SK-N-MC (cell line): ENCODE results near the gene BYSL.

Experiments used
- DNase-seq: peaks from one replicate; pipeline ENCODE4 v3.0.0-alpha.2; 2011; ENCODE audit warnings: low read depth, low spot score
- H3K27ac ChIP-seq: fragments of 200-600 bp; sonication (generic); 2 replicates; pipeline ENCODE4 v1.5.1; 2016; ENCODE audit warnings: mixed run types
- H3K36me3 ChIP-seq: fragments of 200-600 bp; sonication (generic); 2 replicates; pipeline ENCODE4 v1.6.1; 2017; ENCODE audit warnings: antibody characterized with exemption, low read length, mixed read lengths; ENCODE audit not compliant: insufficient read depth
- H3K4me3 ChIP-seq: fragments of 200-600 bp; sonication (generic); 2 replicates; pipeline ENCODE4 v1.5.1; 2016
- H3K9ac ChIP-seq: fragments of 200-600 bp; sonication (generic); 2 replicates; pipeline ENCODE4 v1.8.0; 2017; ENCODE audit warnings: mixed run types, mixed read lengths; ENCODE audit not compliant: insufficient read length
- H3K9me3 ChIP-seq: fragments of 200-600 bp; sonication (generic); 2 replicates; pipeline ENCODE4 v1.6.1; 2017; ENCODE audit warnings: low read depth, mild to moderate bottlenecking, antibody characterized with exemption, low read length, moderate library complexity, mixed read lengths
- EZH2 ChIP-seq: fragments of 200-600 bp; sonication (generic); IDR thresholded peaks from one replicate; pipeline ENCODE4 v1.6.1; 2017; ENCODE audit warnings: antibody characterized with exemption
- FOXP2 ChIP-seq: optimal IDR thresholded peaks from 2 replicates; pipeline ENCODE3; 2011; ENCODE audit warnings: mild to moderate bottlenecking, moderate library complexity; ENCODE audit not compliant: insufficient read depth; ENCODE audit errors: extremely low read length, control extremely low read depth
- POLR2AphosphoS5 ChIP-seq: IDR thresholded peaks from 2 replicates; pipeline ENCODE4 v1.6.1; 2012; ENCODE audit warnings: mild to moderate bottlenecking, low read depth, low read length, borderline replicate concordance

BYSL gene

GRCh38 chr6:41974281-41974825 lies 53.1 kb downstream of the BYSL start:
- Histone ChIP-seq H3K9ac (no peak overlapping the region), H3K4me3 (no peak overlapping the region), H3K27ac (no peak overlapping the region), H3K36me3 (no peaks in the 10 kb centered on the region), H3K9me3 (no peaks in the 10 kb centered on the region)
- TF ChIP-seq EZH2 (no peak), FOXP2 (no peak), POLR2AphosphoS5 (no peak)
- DNase-seq = no peak

GRCh38 chr6:41975276-41975675 lies 54.0 kb downstream of the BYSL start:
- Histone ChIP-seq H3K36me3 (no peaks in the 10 kb centered on the region), H3K4me3 (no peak overlapping the region), H3K27ac (no peak overlapping the region), H3K9ac (no peak overlapping the region), H3K9me3 (no peaks in the 10 kb centered on the region)
- no peak for DNase-seq
- no peak for TF ChIP-seq EZH2
- TF ChIP-seq POLR2AphosphoS5 = no peak
- no peak for TF ChIP-seq FOXP2

- H3K9me3 ChIP-seq = no peaks in the 10 kb centered on the region
- no peak for TF ChIP-seq POLR2AphosphoS5
- TF ChIP-seq FOXP2 = no peak
- no peak for TF ChIP-seq EZH2
- DNase-seq = no peak
- H3K36me3 ChIP-seq = no peaks in the 10 kb centered on the region
- no peak overlapping the region for H3K4me3 ChIP-seq
- no peak overlapping the region for H3K27ac ChIP-seq
- no peak overlapping the region for H3K9ac ChIP-seq
Observed at GRCh38 chr6:41976794-41977484, 55.6 kb downstream of the BYSL start.
